DOHH2 (cell line): ENCODE results near the gene MGAT4D.

Experiments
- EZH2phosphoT487 ChIP-seq: fragments of 200-600 bp; sonication (generic); IDR thresholded peaks from 2 replicates; pipeline ENCODE4 v1.6.1; 2017; ENCODE audit warnings: borderline replicate concordance, mild to moderate bottlenecking, antibody characterized with exemption, low read length, moderate library complexity, mixed read lengths
- TF ChIP-seq, protein P1 (sequence below): fragments of 200-600 bp; sonication (generic); IDR thresholded peaks from one replicate; pipeline ENCODE4 v1.5.1; 2014; ENCODE audit warnings: antibody characterized with exemption, mild to moderate bottlenecking, low read depth, low read length; ENCODE audit not compliant: poor library complexity, severe bottlenecking

DNA sequence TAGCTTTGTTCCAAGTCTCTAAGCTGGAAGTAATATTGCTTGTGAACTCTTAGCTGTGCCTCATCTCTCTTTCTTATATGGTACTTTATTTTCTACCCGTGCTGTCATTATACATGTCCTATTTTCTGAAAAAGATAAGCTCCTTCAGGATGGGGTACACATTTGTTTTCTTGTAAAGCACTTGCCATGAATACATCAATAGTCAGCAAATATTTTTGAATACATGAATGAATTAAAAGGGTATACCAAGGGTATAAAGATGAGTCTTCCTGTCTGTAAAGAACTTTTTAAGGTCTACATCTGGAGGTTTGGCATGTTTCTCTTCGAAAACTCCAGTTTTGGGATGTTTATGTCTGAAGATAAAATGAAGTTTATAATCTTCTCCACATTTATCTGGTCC lies 98.0 kb downstream of the MGAT4D start:
- TF ChIP-seq, protein P1, sequence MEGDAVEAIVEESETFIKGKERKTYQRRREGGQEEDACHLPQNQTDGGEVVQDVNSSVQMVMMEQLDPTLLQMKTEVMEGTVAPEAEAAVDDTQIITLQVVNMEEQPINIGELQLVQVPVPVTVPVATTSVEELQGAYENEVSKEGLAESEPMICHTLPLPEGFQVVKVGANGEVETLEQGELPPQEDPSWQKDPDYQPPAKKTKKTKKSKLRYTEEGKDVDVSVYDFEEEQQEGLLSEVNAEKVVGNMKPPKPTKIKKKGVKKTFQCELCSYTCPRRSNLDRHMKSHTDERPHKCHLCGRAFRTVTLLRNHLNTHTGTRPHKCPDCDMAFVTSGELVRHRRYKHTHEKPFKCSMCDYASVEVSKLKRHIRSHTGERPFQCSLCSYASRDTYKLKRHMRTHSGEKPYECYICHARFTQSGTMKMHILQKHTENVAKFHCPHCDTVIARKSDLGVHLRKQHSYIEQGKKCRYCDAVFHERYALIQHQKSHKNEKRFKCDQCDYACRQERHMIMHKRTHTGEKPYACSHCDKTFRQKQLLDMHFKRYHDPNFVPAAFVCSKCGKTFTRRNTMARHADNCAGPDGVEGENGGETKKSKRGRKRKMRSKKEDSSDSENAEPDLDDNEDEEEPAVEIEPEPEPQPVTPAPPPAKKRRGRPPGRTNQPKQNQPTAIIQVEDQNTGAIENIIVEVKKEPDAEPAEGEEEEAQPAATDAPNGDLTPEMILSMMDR = no peak
- no peak for TF ChIP-seq EZH2phosphoT487
